K562 (cell line): ENCODE results near the gene FTL.

Experiments
- EP300 ChIP-seq: IDR thresholded peaks from 2 replicates; pipeline ENCODE4 v1.6.1; 2012; ENCODE audit warnings: low read length, improper control_type of control experiment
- ERF ChIP-seq: fragments of 450-650 bp; formaldehyde crosslinking; IDR thresholded peaks from 2 replicates; pipeline ENCODE4 v1.4.0; 2020; ENCODE audit warnings: mild to moderate bottlenecking, mixed read lengths
- GTF2A2 ChIP-seq: IDR thresholded peaks from 2 replicates; pipeline ENCODE4 v1.6.1; 2016; ENCODE audit warnings: mild to moderate bottlenecking, missing genetic modification characterization, missing compliant biosample characterization
- NR2F6 ChIP-seq: fragments of 450-650 bp; formaldehyde crosslinking; IDR thresholded peaks from 2 replicates; pipeline ENCODE4 v1.4.0; 2020; ENCODE audit warnings: mild to moderate bottlenecking
- SIN3A ChIP-seq, 2 experiments: fragments of 150-350 bp in 1 of 2; IDR thresholded peaks; 2 replicates each; pipeline ENCODE4 v1.6.1; 2011 to 2016; ENCODE audit warnings: borderline replicate concordance in 2 of 2, low read depth in 2 of 2, low read length in 2 of 2, mild to moderate bottlenecking in 2 of 2, moderate library complexity in 2 of 2; ENCODE audit not compliant: control insufficient read depth in 1 of 2
- SIX5 ChIP-seq, 2 experiments: IDR thresholded peaks; 2 replicates each; pipeline ENCODE4 v1.6.1; 2011; ENCODE audit warnings: low read length in 2 of 2, borderline replicate concordance in 1 of 2, low read depth in 1 of 2, mild to moderate bottlenecking in 1 of 2, moderate library complexity in 1 of 2; ENCODE audit not compliant: insufficient read depth in 1 of 2
- TCF7 ChIP-seq: sonication (generic); IDR thresholded peaks from 2 replicates; pipeline ENCODE4 v1.6.1; 2016; ENCODE audit warnings: antibody characterized with exemption, borderline replicate concordance
- ZBTB1 ChIP-seq: sonication (generic); formaldehyde crosslinking; IDR thresholded peaks from 2 replicates; pipeline ENCODE4 v1.8.1; 2023; ENCODE audit warnings: missing genetic modification reagents, low read depth, mild to moderate bottlenecking, borderline replicate concordance
- ZNF785 ChIP-seq: fragments of 250-450 bp; sonication (Bioruptor Pico); IDR thresholded peaks from 2 replicates; pipeline ENCODE4 v1.4.0; 2020; ENCODE audit warnings: mild to moderate bottlenecking
- TF ChIP-seq, protein P1 (sequence below): sonication (generic); formaldehyde crosslinking; IDR thresholded peaks from 2 replicates; pipeline ENCODE4 v1.8.1; 2023; ENCODE audit warnings: mild to moderate bottlenecking, missing genetic modification reagents
- TF ChIP-seq, protein P2 (sequence below), 2 experiments: IDR thresholded peaks; 2 replicates each; pipeline ENCODE4 v1.6.1; 2011; ENCODE audit warnings: borderline replicate concordance in 1 of 2, control low read depth in 1 of 2, low read depth in 1 of 2, low read length in 1 of 2, mild to moderate bottlenecking in 1 of 2, mixed read lengths in 1 of 2, moderate library complexity in 1 of 2; ENCODE audit not compliant: insufficient read depth in 1 of 2, insufficient read length in 1 of 2, poor library complexity in 1 of 2, severe bottlenecking in 1 of 2; ENCODE audit errors: extremely low read depth in 1 of 2
- TF ChIP-seq, protein P3 (sequence below): sonication (generic); formaldehyde crosslinking; IDR thresholded peaks from 2 replicates; pipeline ENCODE4 v1.9.0; 2022; ENCODE audit warnings: mild to moderate bottlenecking, missing genetic modification reagents

DNA sequence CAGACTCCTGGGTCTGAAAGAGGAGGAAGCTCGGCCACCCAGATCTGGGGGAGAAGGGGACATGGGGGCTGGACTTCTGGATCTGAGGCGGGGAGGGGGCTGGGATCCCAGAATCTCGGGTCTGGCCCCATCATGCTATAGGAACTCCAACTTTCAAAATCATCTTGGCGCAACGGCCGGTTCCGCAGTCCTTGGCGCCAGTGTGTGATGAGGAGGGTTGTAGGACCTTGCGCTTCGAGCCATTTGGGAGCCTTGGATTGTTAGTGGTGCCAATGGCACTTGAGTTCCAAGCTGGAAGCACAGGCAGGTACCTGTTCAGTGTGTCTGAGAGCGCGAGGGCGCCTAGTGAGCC, 28.9 kb downstream of the FTL start:
- TF ChIP-seq, protein P1, sequence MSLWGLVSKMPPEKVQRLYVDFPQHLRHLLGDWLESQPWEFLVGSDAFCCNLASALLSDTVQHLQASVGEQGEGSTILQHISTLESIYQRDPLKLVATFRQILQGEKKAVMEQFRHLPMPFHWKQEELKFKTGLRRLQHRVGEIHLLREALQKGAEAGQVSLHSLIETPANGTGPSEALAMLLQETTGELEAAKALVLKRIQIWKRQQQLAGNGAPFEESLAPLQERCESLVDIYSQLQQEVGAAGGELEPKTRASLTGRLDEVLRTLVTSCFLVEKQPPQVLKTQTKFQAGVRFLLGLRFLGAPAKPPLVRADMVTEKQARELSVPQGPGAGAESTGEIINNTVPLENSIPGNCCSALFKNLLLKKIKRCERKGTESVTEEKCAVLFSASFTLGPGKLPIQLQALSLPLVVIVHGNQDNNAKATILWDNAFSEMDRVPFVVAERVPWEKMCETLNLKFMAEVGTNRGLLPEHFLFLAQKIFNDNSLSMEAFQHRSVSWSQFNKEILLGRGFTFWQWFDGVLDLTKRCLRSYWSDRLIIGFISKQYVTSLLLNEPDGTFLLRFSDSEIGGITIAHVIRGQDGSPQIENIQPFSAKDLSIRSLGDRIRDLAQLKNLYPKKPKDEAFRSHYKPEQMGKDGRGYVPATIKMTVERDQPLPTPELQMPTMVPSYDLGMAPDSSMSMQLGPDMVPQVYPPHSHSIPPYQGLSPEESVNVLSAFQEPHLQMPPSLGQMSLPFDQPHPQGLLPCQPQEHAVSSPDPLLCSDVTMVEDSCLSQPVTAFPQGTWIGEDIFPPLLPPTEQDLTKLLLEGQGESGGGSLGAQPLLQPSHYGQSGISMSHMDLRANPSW (CRISPR knock-in tag): no peak
- TF ChIP-seq EP300 (no peak), SIX5 (IDR thresholded peaks at IDR 0.05; ENCODE audit: borderline replicate concordance in 1 of 2, insufficient read depth in 1 of 2, low read depth in 1 of 2, low read length in 2 of 2) (no peak), ZBTB1 (CRISPR knock-in tag) (0 out of 2 replicates have a peak, but pooled peaks have one; percentile 9), GTF2A2 (tag) (no peak), ZNF785 (CRISPR knock-in tag) (no peak), TCF7 (no peak), SIN3A (IDR thresholded peaks at IDR 0.05; ENCODE audit: borderline replicate concordance in 2 of 2, control insufficient read depth in 1 of 2, low read depth in 2 of 2, low read length in 2 of 2) (peak in 1 of 2 experiments; percentile 22; a peak in 1 of 4 replicates), NR2F6 (CRISPR knock-in tag) (no peak), ERF (CRISPR knock-in tag) (no peak)
- TF ChIP-seq, protein P2, sequence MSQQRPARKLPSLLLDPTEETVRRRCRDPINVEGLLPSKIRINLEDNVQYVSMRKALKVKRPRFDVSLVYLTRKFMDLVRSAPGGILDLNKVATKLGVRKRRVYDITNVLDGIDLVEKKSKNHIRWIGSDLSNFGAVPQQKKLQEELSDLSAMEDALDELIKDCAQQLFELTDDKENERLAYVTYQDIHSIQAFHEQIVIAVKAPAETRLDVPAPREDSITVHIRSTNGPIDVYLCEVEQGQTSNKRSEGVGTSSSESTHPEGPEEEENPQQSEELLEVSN (IDR thresholded peaks at IDR 0.05; ENCODE audit: borderline replicate concordance in 1 of 2, extremely low read depth in 1 of 2, insufficient read depth in 1 of 2, insufficient read length in 1 of 2, low read depth in 1 of 2, low read length in 1 of 2, poor library complexity in 1 of 2, severe bottlenecking in 1 of 2): no peak
- TF ChIP-seq, protein P3, sequence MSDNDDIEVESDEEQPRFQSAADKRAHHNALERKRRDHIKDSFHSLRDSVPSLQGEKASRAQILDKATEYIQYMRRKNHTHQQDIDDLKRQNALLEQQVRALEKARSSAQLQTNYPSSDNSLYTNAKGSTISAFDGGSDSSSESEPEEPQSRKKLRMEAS (CRISPR knock-in tag): no peak
